DMS79 (cell line): ENCODE data around the gene AKR7A2.

ENCODE experiments used
- DNase-seq: peaks from one replicate; lab custom pipeline; 2025; lab: John Stamatoyannopoulos, UW

The AKR7A2 gene

GRCh38 chr1:19311931-19312781 is at the start of gene AKR7A2, which contains the start of gene SLC66A1:
Gene AKR7A2, minus strand, starts transcription at chr1:19312144. Its CDS starts 20 bp downstream, at chr1:19312124.
Gene SLC66A1, plus strand, starts transcription at chr1:19312326. Its CDS starts 5,352 bp downstream, at chr1:19317678.
- peak; percentile 75 for DNase-seq

- DNase-seq: peak; percentile 83
These were observed 49.1 kb upstream of the AKR7A2 start for GRCh38 chr1:19360843-19361610.

DNA sequence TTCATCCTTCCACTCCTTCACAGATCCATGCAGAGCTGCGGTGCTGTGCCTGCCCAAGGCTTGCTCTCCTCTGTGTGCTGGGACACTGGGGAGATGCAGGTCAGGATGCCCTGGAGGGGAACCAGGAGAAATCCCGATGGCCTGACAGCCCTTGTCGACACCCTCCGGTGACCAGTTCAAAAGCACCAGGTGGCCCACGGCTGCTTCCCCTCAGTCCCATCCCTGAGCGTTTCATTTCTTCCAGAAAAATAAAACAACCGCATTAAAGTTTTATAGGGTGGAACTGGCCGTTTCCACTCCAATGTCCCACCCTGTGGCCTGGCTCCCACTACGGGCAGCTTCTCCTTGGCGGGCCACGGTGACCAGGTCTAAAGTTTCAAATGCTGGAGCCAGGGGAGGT is 48.5 kb upstream of the AKR7A2 start:
- DNase-seq: no peak

- no peak for DNase-seq
These were observed 48.1 kb upstream of the AKR7A2 start for GRCh38 chr1:19360016-19360415.

DNA sequence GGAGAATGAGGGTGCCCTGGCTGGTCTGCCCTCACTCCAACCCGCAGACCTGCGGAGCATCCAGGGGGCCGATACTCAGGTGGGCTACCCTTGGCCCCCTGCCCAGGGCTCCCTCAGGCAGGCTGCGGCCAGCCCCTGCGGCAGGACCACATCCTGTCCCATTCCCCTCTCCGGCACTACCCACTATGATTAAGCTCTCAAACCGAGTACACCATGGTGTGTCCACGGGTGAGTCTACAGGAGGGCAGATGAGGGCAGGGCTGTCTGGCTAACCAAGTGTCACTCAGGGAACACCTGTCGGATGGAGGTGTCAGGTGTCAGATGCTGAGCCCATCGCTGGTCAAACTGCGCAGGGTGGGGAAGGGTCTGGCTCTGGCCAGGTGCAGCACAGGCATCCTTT is 47.4 kb upstream of the AKR7A2 start:
- DNase-seq: no peak

- DNase-seq: no peak
These were observed 46.8 kb upstream of the AKR7A2 start for GRCh38 chr1:19358710-19359109.

DNA sequence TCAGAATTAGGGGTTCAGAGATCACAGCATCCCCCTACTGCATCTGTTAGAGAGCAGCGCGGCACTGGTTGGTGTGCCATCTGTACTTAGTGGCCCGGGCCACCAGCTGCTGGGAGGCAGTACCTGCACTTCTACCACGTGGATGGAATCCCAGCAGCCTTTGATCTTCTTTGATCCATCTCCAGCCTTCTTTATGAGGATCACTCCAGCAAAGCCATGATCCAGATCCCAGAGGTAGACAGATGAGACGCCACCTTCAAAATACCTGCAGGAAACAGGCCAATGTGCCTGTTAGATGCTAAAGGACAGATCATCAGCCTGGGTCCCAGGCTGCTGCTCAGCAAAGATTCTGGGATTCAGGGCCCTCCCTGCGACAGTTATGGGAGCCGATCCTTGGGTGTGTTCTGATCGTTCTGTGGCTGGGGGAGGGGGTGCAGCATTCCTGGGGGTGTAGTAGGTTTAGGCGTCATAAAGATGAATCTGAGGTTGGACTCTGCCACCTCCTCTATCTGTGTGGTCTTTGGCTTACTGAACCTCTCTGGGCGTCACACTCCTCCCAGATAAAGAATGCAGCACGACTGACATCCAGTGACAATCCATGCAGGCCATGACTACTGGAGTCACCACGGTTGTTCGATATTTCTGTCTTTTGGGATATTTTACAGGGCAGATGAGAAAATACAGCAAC is 45.5 kb upstream of the AKR7A2 start:
- DNase-seq: no peak

- peak; percentile 87 for DNase-seq
These were observed 44.3 kb upstream of the AKR7A2 start for GRCh38 chr1:19356266-19356665.

DNA sequence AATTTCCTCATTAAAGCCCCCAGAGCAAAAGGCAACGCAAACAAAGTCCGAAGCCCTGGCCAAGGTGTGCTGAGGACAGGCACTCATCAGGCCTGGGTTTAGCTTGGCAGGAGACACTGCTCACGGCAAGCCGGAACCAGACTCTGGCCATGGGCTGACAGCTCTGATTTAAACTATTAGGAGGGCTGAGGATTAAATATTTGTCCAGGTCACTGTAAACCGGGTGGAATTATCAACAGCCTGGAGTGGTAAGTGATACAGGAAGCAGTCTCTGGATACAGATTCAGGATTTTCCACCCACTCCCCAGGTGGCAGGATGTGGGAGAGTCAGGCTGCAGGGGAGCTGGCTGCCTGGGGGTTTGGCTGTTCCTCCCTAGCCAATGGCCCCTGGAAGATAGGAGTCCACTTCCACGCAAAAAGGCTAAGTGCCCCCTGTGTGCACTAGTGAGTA is 42.6 kb upstream of the AKR7A2 start:
- DNase-seq: no peak

GRCh38 chr1:19353596-19353995 is 41.7 kb upstream of the AKR7A2 start:
- DNase-seq: peak; percentile 83

DNA sequence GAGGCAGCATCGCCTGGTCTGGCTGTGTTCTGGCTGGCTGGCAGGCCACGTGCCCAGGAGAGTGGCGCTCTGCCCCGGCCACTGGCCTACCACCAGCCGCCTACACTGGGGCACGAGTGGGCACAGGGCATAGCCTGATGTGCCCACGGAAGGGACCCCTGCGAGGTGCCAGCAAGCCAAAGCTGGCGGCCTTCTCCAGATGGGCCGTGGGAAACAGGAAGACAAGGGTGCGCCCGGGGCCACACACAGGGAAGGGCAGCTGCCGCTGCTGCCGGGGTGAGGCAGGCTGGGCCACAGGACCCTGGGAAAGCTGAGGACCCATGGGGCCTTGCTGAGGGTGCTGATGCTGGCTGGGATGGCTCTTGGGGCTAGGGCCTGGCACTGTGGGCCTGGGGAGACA is 40.9 kb upstream of the AKR7A2 start:
- no peak for DNase-seq

- no peak for DNase-seq
These were observed 39.9 kb upstream of the AKR7A2 start for GRCh38 chr1:19351873-19352272.

DNA sequence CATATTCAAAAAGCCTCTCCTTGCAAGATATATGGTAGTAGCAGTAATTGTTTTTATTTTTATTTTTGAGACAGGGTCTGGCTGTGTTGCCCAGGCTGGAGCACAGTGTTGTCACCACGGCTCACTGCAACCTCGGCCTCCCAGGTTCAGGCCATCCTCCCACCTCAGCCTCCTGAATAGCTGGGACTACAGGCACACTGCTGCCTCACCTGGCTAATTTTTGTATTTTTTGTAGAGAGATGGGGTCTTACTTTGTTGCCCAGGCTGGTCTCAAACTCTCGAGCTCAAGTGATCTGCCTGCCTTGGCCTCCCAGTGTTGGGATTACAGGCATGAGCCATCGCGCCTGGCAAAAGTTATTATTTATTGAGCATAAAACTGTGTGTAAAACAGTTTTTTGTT is 38.6 kb upstream of the AKR7A2 start:
- DNase-seq: no peak

DNA sequence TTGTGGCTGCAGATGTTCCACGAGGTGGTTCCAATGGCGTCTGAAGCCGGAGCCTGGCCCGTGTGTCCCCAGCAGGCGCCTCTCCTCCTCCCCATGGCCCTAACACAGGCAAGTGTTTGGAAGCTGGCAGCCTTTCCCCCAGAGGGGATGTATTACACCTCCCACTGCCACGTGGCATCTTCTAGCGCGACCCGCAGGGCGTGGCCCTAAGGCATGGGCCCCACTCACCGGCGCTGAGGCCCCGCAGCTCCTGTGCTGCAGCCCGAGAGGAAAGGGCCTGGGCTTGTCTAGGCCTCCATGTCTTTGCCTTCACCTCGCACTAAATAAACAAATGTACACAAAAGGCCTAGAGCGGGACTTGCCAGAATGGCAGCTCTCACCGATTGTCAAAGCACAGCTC is 38.1 kb upstream of the AKR7A2 start:
- DNase-seq: no peak

DNA sequence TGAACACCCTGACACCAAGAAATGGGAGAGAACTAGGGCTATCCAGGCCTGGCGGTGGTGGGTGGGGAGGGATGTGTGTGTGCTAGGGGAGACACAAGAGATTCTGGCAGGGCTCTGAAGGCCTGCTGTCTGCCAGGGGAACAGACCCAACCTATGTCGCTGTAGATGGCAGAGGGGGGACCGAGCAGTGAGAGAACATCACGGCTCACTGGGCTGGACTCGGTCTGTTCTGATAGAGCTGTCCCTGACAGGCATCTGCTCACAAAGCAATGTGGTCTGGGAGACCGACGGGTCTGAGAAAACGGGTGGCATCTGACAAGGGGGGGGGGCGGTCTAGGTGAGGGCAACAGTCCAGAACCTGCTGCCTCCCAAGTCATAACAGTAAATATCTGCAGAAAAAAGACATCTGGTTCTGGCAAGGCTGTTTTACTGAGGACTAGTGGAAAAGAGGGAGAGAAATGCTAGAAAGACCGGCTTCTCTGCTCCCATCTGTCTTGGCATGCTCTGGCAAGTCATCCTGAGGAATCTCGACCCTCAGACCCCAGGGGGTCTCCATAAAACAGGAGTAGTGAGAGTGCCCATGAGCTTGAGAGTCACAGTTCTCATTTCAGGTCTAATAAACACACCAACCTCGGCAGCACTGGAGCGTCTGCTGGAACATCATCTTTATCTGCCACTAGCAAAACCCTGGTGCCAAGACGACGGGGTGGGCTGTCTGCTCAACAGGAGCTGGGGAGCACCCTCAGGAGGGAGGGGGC is 36.7 kb upstream of the AKR7A2 start:
- DNase-seq: peak; percentile 21

- DNase-seq: no peak
These were observed 35.7 kb upstream of the AKR7A2 start for GRCh38 chr1:19347533-19348172.

GRCh38 chr1:19346026-19346425 is 34.1 kb upstream of the AKR7A2 start:
- no peak for DNase-seq

DNA sequence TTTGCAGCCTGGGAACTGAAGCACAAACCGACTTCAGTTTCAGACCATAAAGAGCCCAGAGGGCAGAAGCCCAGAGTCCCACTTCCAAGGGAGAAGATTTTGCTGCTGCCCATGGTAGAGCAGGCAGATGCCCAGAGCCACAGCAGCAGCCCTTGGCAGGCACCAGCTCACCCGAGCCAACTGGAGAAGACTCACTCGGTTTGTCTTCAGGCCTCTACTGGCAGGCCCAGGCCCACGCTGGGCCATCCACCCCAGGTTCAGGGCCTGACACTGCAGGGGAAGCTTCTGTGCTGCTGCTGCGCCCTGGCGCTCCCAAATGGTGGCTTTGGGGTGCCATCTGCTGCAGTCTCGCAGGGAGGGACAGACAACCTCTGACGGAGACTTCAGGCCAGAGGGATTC is 33.4 kb upstream of the AKR7A2 start:
- DNase-seq: no peak

GRCh38 chr1:19344831-19345230 is 32.9 kb upstream of the AKR7A2 start:
- DNase-seq: no peak

DNA sequence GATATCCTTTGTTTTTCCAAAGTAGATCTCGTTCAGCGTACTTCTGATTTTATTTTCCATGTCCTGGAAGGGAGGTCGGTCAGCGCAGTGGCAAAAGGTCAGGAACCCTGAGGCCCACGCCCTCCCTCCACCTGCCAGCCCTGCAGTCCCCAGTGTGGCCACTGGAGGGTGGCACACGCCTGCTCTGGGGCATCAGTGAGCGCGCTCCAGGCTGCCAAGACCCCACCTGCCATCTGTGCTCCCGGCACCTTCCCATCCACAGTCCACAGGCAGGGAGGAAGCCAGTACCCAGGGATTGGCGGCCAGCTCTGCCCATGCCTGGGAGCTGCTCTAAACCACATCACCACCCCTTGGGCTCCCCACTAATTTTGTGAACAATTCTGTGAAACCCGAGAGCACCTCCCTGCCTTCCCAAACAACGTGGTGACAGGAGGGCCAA is 32.4 kb upstream of the AKR7A2 start:
- peak; percentile 14 for DNase-seq
